Keratinocyte (primary cell): Measurements from ENCODE around the gene LIPH. TPM values are rescaled to one million over a fixed set of nuclear protein-coding genes. Genes with fewer than 3 reads are reported as not detected.
"Not testable (repeated sequence)": the region's sequence is repeated elsewhere in the genome, so short reads cannot be mapped to it uniquely, and the experiment has no call there.

Experiments used
- DNase-seq: peaks from one replicate; pipeline ENCODE4 v3.0.0-alpha.2; 2011; ENCODE audit warnings: low read depth, missing footprints, low spot score
- FAIRE-seq: peaks from 2 replicates; lab custom pipeline; 2011; peaks lifted over from hg19 to GRCh38; lab: Jason Lieb, UNC
- H2AFZ ChIP-seq: 2 replicates; pipeline ENCODE4 v1.6.0; 2012; ENCODE audit warnings: low read length, control low read depth, inconsistent platforms; ENCODE audit not compliant: control insufficient read depth
- H3K27ac ChIP-seq: 2 replicates; pipeline ENCODE4 v1.5.1; 2011; ENCODE audit warnings: low read length; ENCODE audit not compliant: control insufficient read depth, insufficient read depth
- H3K27me3 ChIP-seq: 3 replicates; pipeline ENCODE4 v1.6.0; 2011; ENCODE audit warnings: low read length; ENCODE audit not compliant: control insufficient read depth, insufficient read depth; ENCODE audit errors: extremely low read depth
- H3K36me3 ChIP-seq, 2 experiments: 2 replicates in 1 of 2; 3 replicates in 1 of 2; pipeline ENCODE4 v1.5.1; 2011; ENCODE audit warnings: low read length in 2 of 2, mild to moderate bottlenecking in 1 of 2; ENCODE audit not compliant: control insufficient read depth in 2 of 2, insufficient read depth in 2 of 2; ENCODE audit errors: extremely low read depth in 1 of 2
- H3K4me1 ChIP-seq: 3 replicates; pipeline ENCODE4 v1.5.1; 2011; ENCODE audit warnings: low read length; ENCODE audit not compliant: control insufficient read depth, insufficient read depth; ENCODE audit errors: extremely low read depth
- H3K4me2 ChIP-seq: 3 replicates; pipeline ENCODE4 v1.6.0; 2011; ENCODE audit warnings: low read depth, low read length; ENCODE audit not compliant: control insufficient read depth, insufficient read depth; ENCODE audit errors: extremely low read depth
- H3K4me3 ChIP-seq, 3 experiments: fragments of 200-600 bp in 1 of 3; sonication (generic) in 1 of 3; 2 replicates in 2 of 3; 3 replicates in 1 of 3; pipeline ENCODE4 v1.5.1; 2011 to 2016; ENCODE audit warnings: low read length in 3 of 3, mild to moderate bottlenecking in 3 of 3, control low read depth in 2 of 3, inconsistent platforms in 1 of 3, low read depth in 1 of 3, mixed read lengths in 1 of 3, mixed run types in 1 of 3, moderate library complexity in 1 of 3; ENCODE audit not compliant: control insufficient read depth in 2 of 3, insufficient read depth in 2 of 3; ENCODE audit errors: extremely low read depth in 1 of 3
- H3K79me2 ChIP-seq: 2 replicates; pipeline ENCODE4 v1.6.0; 2012; ENCODE audit warnings: low read length; ENCODE audit not compliant: control insufficient read depth, insufficient read depth
- H3K9ac ChIP-seq: 3 replicates; pipeline ENCODE4 v1.6.0; 2011; ENCODE audit warnings: low read length; ENCODE audit not compliant: control insufficient read depth, insufficient read depth; ENCODE audit errors: extremely low read depth
- H3K9me1 ChIP-seq: 3 replicates; pipeline ENCODE4 v1.6.0; 2011; ENCODE audit warnings: low read length; ENCODE audit not compliant: control insufficient read depth, insufficient read depth; ENCODE audit errors: extremely low read depth
- H3K9me3 ChIP-seq: 2 replicates; pipeline ENCODE4 v1.5.1; 2012; ENCODE audit warnings: low read depth, low read length; ENCODE audit not compliant: control insufficient read depth
- H4K20me1 ChIP-seq: 3 replicates; pipeline ENCODE4 v1.6.0; 2011; ENCODE audit warnings: low read length; ENCODE audit not compliant: control insufficient read depth, insufficient read depth; ENCODE audit errors: extremely low read depth
- EZH2 ChIP-seq: IDR thresholded peaks from one replicate; pipeline ENCODE4 v1.6.1; 2012; ENCODE audit warnings: inconsistent platforms, mild to moderate bottlenecking, low read length, moderate library complexity
- dilution Hi-C: fragments of 300-500 bp; cut with MboI; formaldehyde crosslinking; loops from one replicate; pipeline ENCODE4 v1.7.0; 2020; ENCODE audit warnings: low sequenced_read_pairs; ENCODE audit not compliant: extremely low pct_ligation_motif_present
- polyA plus RNA-seq, 5 experiments: library from polyadenylated mRNA; depleted of rRNA in 3 of 5; stranded (reverse) in 3 of 5; stranded (forward) in 1 of 5; unstranded in 1 of 5; fragments of >200 nt; gene quantifications; 1 replicate in 1 of 5; 2 replicates in 3 of 5; 3 replicates in 1 of 5; pipeline versions ENCODE4 v1.2.1 to v1.2.3, GENCODE V29; 2011 to 2012; ENCODE audit warnings: missing spikeins in 2 of 5, low read depth in 1 of 5, low replicate concordance in 1 of 5
- TF ChIP-seq, protein P1 (sequence below), 3 experiments: IDR thresholded peaks in 1 of 3; conservative IDR thresholded peaks in 1 of 3; optimal IDR thresholded peaks in 1 of 3; 2 replicates in 2 of 3; 3 replicates in 1 of 3; pipeline versions ENCODE3 to v1.5.1; 2011; ENCODE audit warnings: low read length in 3 of 3, mild to moderate bottlenecking in 3 of 3, moderate library complexity in 2 of 3, control low read depth in 1 of 3, inconsistent platforms in 1 of 3; ENCODE audit not compliant: insufficient read depth in 2 of 3; ENCODE audit errors: extremely low read depth in 1 of 3

LIPH gene
- polyA plus RNA-seq, 1 donor (not counting 4 experiments of a cell fraction or from before 2014, with no cell fraction given): 1.1 TPM

DNA sequence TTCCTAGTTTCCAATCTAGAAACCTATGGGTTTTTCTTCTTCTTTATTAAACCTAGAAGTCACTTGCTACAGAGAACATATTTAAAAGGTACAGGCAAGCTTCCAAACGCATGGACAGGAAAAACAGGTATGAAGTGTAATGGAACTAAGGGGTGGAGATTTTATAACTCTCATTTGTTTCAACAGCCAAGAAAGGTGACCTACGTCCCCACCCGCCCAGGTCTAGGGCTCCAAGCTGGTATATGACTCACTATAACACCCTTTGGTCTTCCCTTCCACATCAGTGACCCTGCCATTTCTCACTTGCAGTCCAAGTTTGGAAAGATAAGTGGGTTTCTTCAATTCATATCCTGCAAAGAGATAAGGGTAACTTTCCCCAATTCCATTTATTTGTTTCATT lies 6.0 kb upstream of the LIPH start:
- Histone ChIP-seq H3K9me3 (no peaks in the 10 kb centered on the region), H3K79me2 (no peaks in the 10 kb centered on the region), H3K4me2 (peak overlapping the region; percentile 70), H3K27ac (peak overlapping the region; percentile 51), H3K36me3 (no peaks in the 10 kb centered on the region), H2AFZ (peak overlapping the region; percentile 40), H4K20me1 (no peaks in the 10 kb centered on the region), H3K4me3 (peak overlapping the region in 2 of 3 experiments; percentile 25 to 43), H3K27me3 (no peaks in the 10 kb centered on the region), H3K9me1 (no peaks in the 10 kb centered on the region), H3K9ac (peak overlapping the region; percentile 22), H3K4me1 (peaks cover 17% of the 10 kb centered on the region)
- FAIRE-seq (no peak), DNase-seq (no peak)
- no peak for TF ChIP-seq EZH2
- TF ChIP-seq, protein P1, sequence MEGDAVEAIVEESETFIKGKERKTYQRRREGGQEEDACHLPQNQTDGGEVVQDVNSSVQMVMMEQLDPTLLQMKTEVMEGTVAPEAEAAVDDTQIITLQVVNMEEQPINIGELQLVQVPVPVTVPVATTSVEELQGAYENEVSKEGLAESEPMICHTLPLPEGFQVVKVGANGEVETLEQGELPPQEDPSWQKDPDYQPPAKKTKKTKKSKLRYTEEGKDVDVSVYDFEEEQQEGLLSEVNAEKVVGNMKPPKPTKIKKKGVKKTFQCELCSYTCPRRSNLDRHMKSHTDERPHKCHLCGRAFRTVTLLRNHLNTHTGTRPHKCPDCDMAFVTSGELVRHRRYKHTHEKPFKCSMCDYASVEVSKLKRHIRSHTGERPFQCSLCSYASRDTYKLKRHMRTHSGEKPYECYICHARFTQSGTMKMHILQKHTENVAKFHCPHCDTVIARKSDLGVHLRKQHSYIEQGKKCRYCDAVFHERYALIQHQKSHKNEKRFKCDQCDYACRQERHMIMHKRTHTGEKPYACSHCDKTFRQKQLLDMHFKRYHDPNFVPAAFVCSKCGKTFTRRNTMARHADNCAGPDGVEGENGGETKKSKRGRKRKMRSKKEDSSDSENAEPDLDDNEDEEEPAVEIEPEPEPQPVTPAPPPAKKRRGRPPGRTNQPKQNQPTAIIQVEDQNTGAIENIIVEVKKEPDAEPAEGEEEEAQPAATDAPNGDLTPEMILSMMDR (optimal IDR thresholded peaks at IDR 0.05 in 1 of 3, IDR thresholded peaks at IDR 0.05 in 1 of 3, conservative IDR thresholded peaks at IDR 0.05 in 1 of 3; ENCODE audit: extremely low read depth in 1 of 3, insufficient read depth in 2 of 3, low read length in 3 of 3): no peak
- dilution Hi-C loops: no loop called here

DNA sequence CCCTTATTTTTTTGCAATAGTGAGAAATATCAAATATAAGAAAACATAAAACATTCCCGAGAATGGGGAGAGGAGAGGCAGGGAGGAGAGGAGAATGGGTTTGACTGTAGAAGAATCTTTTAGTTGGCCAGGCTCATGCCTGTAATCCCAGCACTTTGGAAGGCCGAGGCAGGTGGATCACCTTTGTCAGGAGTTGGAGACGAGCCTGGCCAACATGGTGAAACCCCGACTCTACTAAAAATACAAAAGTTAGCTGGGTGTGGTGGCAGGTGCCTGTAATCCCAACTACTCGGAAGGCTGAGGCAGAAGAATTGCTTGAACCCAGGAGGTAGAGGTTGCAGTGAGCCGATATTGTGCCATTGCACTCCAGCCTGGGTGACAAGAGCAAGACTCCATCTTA lies 4.3 kb upstream of the LIPH start:
- H3K9me1 ChIP-seq, H2AFZ ChIP-seq, H3K79me2 ChIP-seq, H3K4me3 ChIP-seq, DNase-seq, FAIRE-seq, H3K27me3 ChIP-seq, H3K36me3 ChIP-seq, H4K20me1 ChIP-seq, H3K9ac ChIP-seq, H3K9me3 ChIP-seq, H3K27ac ChIP-seq, H3K4me2 ChIP-seq, dilution Hi-C loops: not testable (repeated sequence)
- peaks cover 22% of the 10 kb centered on the region for H3K4me1 ChIP-seq

DNA sequence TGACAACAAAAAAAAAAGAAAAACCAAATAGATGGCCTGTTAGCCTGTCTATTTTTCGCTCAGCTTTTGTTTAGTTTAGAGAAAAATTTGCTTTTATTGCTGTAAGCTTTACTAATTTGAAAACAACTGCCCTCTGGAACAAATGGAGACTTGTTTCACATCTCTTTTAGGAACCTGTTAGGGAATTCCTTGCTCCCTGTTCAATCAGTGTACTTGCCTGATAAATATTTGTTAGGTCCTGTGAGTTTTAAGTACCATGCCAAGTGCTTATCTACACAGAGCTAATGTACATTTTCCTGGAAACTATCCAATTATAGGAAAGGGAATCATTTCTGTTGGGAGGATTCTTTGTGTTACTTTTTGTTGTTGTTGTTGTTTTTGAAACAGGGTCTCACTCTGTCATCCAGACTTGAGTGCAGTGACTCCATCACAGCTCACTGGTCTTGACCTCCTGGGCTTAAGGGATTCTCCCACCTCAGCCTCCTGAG lies 3.5 kb upstream of the LIPH start:
- dilution Hi-C loops: no loop called here

More for the DNA sequence above, 3.5 kb upstream of the LIPH start:
- Histone ChIP-seq H3K4me3 (no peak overlapping the region), H3K4me1 (peaks cover 22% of the 10 kb centered on the region), H3K9me1 (no peaks in the 10 kb centered on the region), H3K9me3 (no peaks in the 10 kb centered on the region), H4K20me1 (no peaks in the 10 kb centered on the region), H3K79me2 (no peaks in the 10 kb centered on the region), H3K9ac (no peak overlapping the region), H3K36me3 (no peaks in the 10 kb centered on the region), H3K4me2 (no peak overlapping the region), H2AFZ (no peak overlapping the region), H3K27me3 (no peaks in the 10 kb centered on the region), H3K27ac (no peak overlapping the region)
- no peak for TF ChIP-seq EZH2
- TF ChIP-seq, protein P1 (optimal IDR thresholded peaks at IDR 0.05 in 1 of 3, IDR thresholded peaks at IDR 0.05 in 1 of 3, conservative IDR thresholded peaks at IDR 0.05 in 1 of 3; ENCODE audit: extremely low read depth in 1 of 3, insufficient read depth in 2 of 3, low read length in 3 of 3): no peak
- FAIRE-seq (no peak), DNase-seq (no peak)
